ENCODE results near the gene ETDB. TPM values are rescaled to one million over a fixed set of nuclear protein-coding genes. Genes with fewer than 3 reads are reported as not detected.

Gene ETDB
- total and polyA plus RNA-seq, 2 of the 4 experiments (the other 2 are of a cell fraction), result not detected

DNA sequence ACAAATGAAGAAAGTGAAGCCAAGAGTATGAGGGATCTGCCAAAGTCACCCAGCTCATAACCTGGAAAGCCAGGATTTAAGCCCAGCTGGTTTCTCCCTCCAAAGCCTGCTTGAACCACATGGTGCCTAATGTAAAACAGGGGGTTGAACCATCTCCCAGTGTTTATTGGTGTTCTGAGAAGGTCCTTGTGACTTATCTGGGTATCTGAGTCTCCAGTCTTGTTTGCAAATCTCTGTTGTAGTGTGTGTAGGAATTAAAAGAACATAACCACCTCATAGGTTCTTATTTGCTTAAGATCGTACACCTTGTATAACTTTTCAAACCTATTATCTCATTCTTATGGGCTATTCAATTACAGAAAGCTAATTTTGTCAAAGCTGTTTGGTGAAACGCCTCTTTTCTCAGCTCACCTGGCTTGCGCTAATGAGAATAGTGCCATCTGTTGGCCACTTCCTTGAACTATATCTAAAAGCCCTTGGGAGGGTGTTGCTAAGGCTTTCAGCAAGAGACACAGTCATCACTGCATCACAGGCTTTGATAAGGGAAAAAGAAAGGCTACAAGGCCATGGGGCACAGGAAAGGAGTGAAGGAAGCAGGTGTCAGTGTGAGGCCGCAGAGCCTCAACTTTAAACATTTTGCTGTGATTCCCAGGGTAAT, 34.0 kb downstream of the ETDB start:
- Histone ChIP-seq H2AK5ac (ENCODE audit: low read depth, low read length) (no peak overlapping the region), H3K4me1 (ENCODE audit: control insufficient read depth, insufficient read depth, low read length) (no peaks in the 10 kb centered on the region), H4K8ac (ENCODE audit: low read depth in 2 of 2, low read length in 2 of 2) (no peak overlapping the region), H3K18ac (ENCODE audit: low read depth, low read length) (no peak overlapping the region), H4K5ac (ENCODE audit: low read depth, low read length) (no peak overlapping the region), H3K23ac (ENCODE audit: low read depth, low read length) (no peak overlapping the region), H3K9me3 (ENCODE audit: control insufficient read depth, insufficient read depth, low read length) (no peaks in the 10 kb centered on the region), H3K79me1 (ENCODE audit: low read depth in 1 of 2, low read length in 2 of 2) (no peaks in the 10 kb centered on the region), H2BK5ac (ENCODE audit: low read depth, low read length, poor library complexity, severe bottlenecking) (no peak overlapping the region), H3K27ac (ENCODE audit: insufficient read depth, low read length) (no peak overlapping the region), H3K4me3 (ENCODE audit: insufficient read depth, low read depth, low read length) (no peak overlapping the region), H3K14ac (replicated peaks; ENCODE audit: low read depth, low read length) (no peak overlapping the region), H2BK15ac (ENCODE audit: low read depth, low read length) (no peak overlapping the region), H2AFZ (replicated peaks; ENCODE audit: low read length, poor library complexity) (peak overlapping the region; percentile 8), H3K36me3 (ENCODE audit: control insufficient read depth, insufficient read depth, low read length) (no peaks in the 10 kb centered on the region), H3K9ac (ENCODE audit: low read depth, low read length) (no peak overlapping the region), H3K27me3 (ENCODE audit: control insufficient read depth, insufficient read depth, low read length) (peaks cover 2% of the 10 kb centered on the region), H3K4me2 (ENCODE audit: low read depth, low read length) (no peak overlapping the region), H2BK20ac (ENCODE audit: low read depth, low read length) (no peak overlapping the region), H2BK120ac (ENCODE audit: low read depth, low read length) (no peak overlapping the region), H2AK9ac (replicated peaks; ENCODE audit: low read depth, low read length, poor library complexity) (no peak overlapping the region), H4K91ac (ENCODE audit: insufficient read depth, low read depth, low read length) (no peak overlapping the region), H3K9me1 (ENCODE audit: insufficient read depth, low read length) (no peaks in the 10 kb centered on the region), H3K56ac (ENCODE audit: extremely low read depth, insufficient read depth, low read length) (no peak overlapping the region), H3K4ac (ENCODE audit: low read depth, low read length) (no peak overlapping the region), H4K20me1 (ENCODE audit: insufficient read depth, low read length) (no peaks in the 10 kb centered on the region)
- peak; percentile 61 for DNase-seq
- BruUV-seq (replicated peaks), result no TSS peak
- CTCF ChIA-PET, result interaction anchor here (0.5 to 0.7 kb wide), 3 partner anchors 95 to 1636 kb away, joined by 3 to 4 read pairs (median 3); no protein-coding TSS in a partner anchor
- POLR2A ChIA-PET (ENCODE audit: unreplicated experiment), result no interaction called here
- in situ Hi-C loops (cut with MboI; ENCODE audit: low sequenced_read_pairs) (no loop called here), dilution Hi-C loops (cut with HindIII; ENCODE audit: low sequenced_read_pairs, unreplicated experiment) (no loop called here), intact Hi-C loops (cut with micrococcal nuclease) (loop anchor here (1.0 kb wide), 1 partner anchor 121 kb away; no protein-coding TSS in a partner anchor)
- WGBS, 2 experiments (ENCODE audit: extremely low coverage in 2 of 2, insufficient read length in 1 of 2), result no CpG with 5 or more reads among the region's 4 CpGs
- ATAC-seq (ENCODE audit: low read depth), result peak; percentile 92
- TF ChIP-seq RAD21 (IDR thresholded peaks at IDR 0.05; ENCODE audit: low read length), result peak; percentile 46
- TF ChIP-seq RFX5 (IDR thresholded peaks at IDR 0.05; ENCODE audit: low read depth, low read length), result no peak
- TF ChIP-seq CEBPB (IDR thresholded peaks at IDR 0.05; ENCODE audit: low read depth, low read length), result no peak
- TF ChIP-seq, protein P1, sequence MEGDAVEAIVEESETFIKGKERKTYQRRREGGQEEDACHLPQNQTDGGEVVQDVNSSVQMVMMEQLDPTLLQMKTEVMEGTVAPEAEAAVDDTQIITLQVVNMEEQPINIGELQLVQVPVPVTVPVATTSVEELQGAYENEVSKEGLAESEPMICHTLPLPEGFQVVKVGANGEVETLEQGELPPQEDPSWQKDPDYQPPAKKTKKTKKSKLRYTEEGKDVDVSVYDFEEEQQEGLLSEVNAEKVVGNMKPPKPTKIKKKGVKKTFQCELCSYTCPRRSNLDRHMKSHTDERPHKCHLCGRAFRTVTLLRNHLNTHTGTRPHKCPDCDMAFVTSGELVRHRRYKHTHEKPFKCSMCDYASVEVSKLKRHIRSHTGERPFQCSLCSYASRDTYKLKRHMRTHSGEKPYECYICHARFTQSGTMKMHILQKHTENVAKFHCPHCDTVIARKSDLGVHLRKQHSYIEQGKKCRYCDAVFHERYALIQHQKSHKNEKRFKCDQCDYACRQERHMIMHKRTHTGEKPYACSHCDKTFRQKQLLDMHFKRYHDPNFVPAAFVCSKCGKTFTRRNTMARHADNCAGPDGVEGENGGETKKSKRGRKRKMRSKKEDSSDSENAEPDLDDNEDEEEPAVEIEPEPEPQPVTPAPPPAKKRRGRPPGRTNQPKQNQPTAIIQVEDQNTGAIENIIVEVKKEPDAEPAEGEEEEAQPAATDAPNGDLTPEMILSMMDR (conservative IDR thresholded peaks at IDR 0.05; ENCODE audit: low read depth, low read length), result peak; percentile 59
- TF ChIP-seq BHLHE40 (IDR thresholded peaks at IDR 0.05; ENCODE audit: low read depth, low read length), result no peak
- peak; percentile 9; the same call in 1 of the 2 replicates for TF ChIP-seq SMC3 (IDR thresholded peaks at IDR 0.05; ENCODE audit: low read depth, low read length)

All from IMR-90 (cell line).